Glomerular endothelial cell (primary cell): ENCODE data around the gene COPB2. TPM values are rescaled to one million over a fixed set of nuclear protein-coding genes. Genes with fewer than 3 reads are reported as not detected.

Experiments
- DNase-seq: peaks from one replicate; pipeline ENCODE4 v3.0.0-alpha.2; 2011; ENCODE audit warnings: low read depth, low spot score; ENCODE audit errors: extremely low read depth
- total RNA-seq: library from RNA; depleted of rRNA; stranded (reverse); fragments of >200 nt; gene quantifications from 2 replicates; pipeline ENCODE4 v1.2.3, GENCODE V29; 2015

The COPB2 gene
- total RNA-seq, 1 donor from 2014 or later: 120 TPM

- no peak for DNase-seq
Measured at GRCh38 chr3:139309880-139310279, 79.6 kb downstream of the COPB2 start.

- DNase-seq: no peak
Measured at GRCh38 chr3:139309061-139309591, 80.3 kb downstream of the COPB2 start.

- no peak for DNase-seq
Measured at GRCh38 chr3:139308560-139308959, 80.9 kb downstream of the COPB2 start.

- no peak for DNase-seq
Measured at GRCh38 chr3:139307601-139308555, 81.6 kb downstream of the COPB2 start.

Other genes starting within 250 kb of the COPB2 start
- 48.5 and 61.3 TPM in 2 replicates for gene MRPS22, start 45.6 kb downstream of the COPB2 start, total RNA-seq
- not detected in 2 replicates for gene RBP2, start 86.9 kb upstream of the COPB2 start, total RNA-seq
- 40.7 and 46.1 TPM in 2 replicates for gene RBP1, start 150.1 kb upstream of the COPB2 start, total RNA-seq